ENCODE results near the gene BLOC1S6. TPM values are rescaled to one million over a fixed set of nuclear protein-coding genes. Genes with fewer than 3 reads are reported as not detected.

BLOC1S6 gene
- 10 to 100 TPM; 43.7 to 54.5 TPM for total RNA-seq

GRCh38 chr15:45587095-45587862 is at the start of gene BLOC1S6:
Gene BLOC1S6, plus strand, starts transcription at chr15:45587379. Its CDS starts 65 bp downstream, at chr15:45587444.
- H3K4me3 Mint-ChIP-seq = peak within 1 kb of the TSS; percentile 84
- peaks cover 28% of the 10 kb centered on the region for H3K36me3 Mint-ChIP-seq (ENCODE audit: low read depth)
- H3K9me3 Mint-ChIP-seq = no peaks in the 10 kb centered on the region
- peak; percentile 84 for ATAC-seq (replicated peaks)
- no peaks in the 10 kb centered on the region for H3K27me3 Mint-ChIP-seq
- peaks cover 15% of the 10 kb centered on the region for H3K4me1 Mint-ChIP-seq
- H3K27ac Mint-ChIP-seq = peak within 1 kb of the TSS; percentile 100

GRCh38 chr15:45539680-45540079 is 47.5 kb upstream of the BLOC1S6 start:
- Mint-ChIP-seq H3K4me1 (no peaks in the 10 kb centered on the region), H3K36me3 (ENCODE audit: low read depth) (no peaks in the 10 kb centered on the region), H3K27me3 (no peaks in the 10 kb centered on the region), H3K27ac (no peak overlapping the region), H3K4me3 (no peak overlapping the region), H3K9me3 (no peaks in the 10 kb centered on the region)
- no peak for ATAC-seq (replicated peaks)

GRCh38 chr15:45540531-45540930 is 46.6 kb upstream of the BLOC1S6 start:
- no peak overlapping the region for H3K27ac Mint-ChIP-seq
- H3K4me1 Mint-ChIP-seq = no peaks in the 10 kb centered on the region
- H3K4me3 Mint-ChIP-seq = no peak overlapping the region
- no peaks in the 10 kb centered on the region for H3K36me3 Mint-ChIP-seq (ENCODE audit: low read depth)
- no peaks in the 10 kb centered on the region for H3K9me3 Mint-ChIP-seq
- no peaks in the 10 kb centered on the region for H3K27me3 Mint-ChIP-seq
- ATAC-seq (replicated peaks) = no peak

- Mint-ChIP-seq H3K4me1 (no peaks in the 10 kb centered on the region), H3K27me3 (peaks cover 3% of the 10 kb centered on the region), H3K4me3 (no peak overlapping the region), H3K27ac (no peak overlapping the region), H3K9me3 (no peaks in the 10 kb centered on the region), H3K36me3 (ENCODE audit: low read depth) (no peaks in the 10 kb centered on the region)
- no peak for ATAC-seq (replicated peaks)
Observed at GRCh38 chr15:45543051-45543450, 44.1 kb upstream of the BLOC1S6 start.

GRCh38 chr15:45544266-45545023 is 42.7 kb upstream of the BLOC1S6 start:
- H3K27me3 Mint-ChIP-seq = peaks cover 7% of the 10 kb centered on the region
- no peak overlapping the region for H3K27ac Mint-ChIP-seq
- H3K4me3 Mint-ChIP-seq = no peak overlapping the region
- H3K36me3 Mint-ChIP-seq (ENCODE audit: low read depth) = no peaks in the 10 kb centered on the region
- no peak for ATAC-seq (replicated peaks)
- H3K4me1 Mint-ChIP-seq = no peaks in the 10 kb centered on the region
- H3K9me3 Mint-ChIP-seq = no peaks in the 10 kb centered on the region

GRCh38 chr15:45546789-45547188 is 40.4 kb upstream of the BLOC1S6 start:
- no peaks in the 10 kb centered on the region for H3K36me3 Mint-ChIP-seq (ENCODE audit: low read depth)
- H3K4me1 Mint-ChIP-seq = no peaks in the 10 kb centered on the region
- no peak overlapping the region for H3K4me3 Mint-ChIP-seq
- ATAC-seq (replicated peaks) = no peak
- H3K27me3 Mint-ChIP-seq = peaks cover 7% of the 10 kb centered on the region
- H3K9me3 Mint-ChIP-seq = no peaks in the 10 kb centered on the region
- no peak overlapping the region for H3K27ac Mint-ChIP-seq

- peaks cover 13% of the 10 kb centered on the region for H3K27me3 Mint-ChIP-seq
- H3K4me1 Mint-ChIP-seq = no peaks in the 10 kb centered on the region
Observed at GRCh38 chr15:45548753-45549520, 38.2 kb upstream of the BLOC1S6 start.

GRCh38 chr15:45549541-45550220 is 37.5 kb upstream of the BLOC1S6 start:
- Mint-ChIP-seq H3K27me3 (peaks cover 20% of the 10 kb centered on the region), H3K27ac (no peak overlapping the region), H3K36me3 (ENCODE audit: low read depth) (no peaks in the 10 kb centered on the region), H3K9me3 (no peaks in the 10 kb centered on the region), H3K4me1 (no peaks in the 10 kb centered on the region), H3K4me3 (no peak overlapping the region)
- ATAC-seq (replicated peaks) = no peak

More at GRCh38 chr15:45548753-45549520, 38.2 kb upstream of the BLOC1S6 start:
- Mint-ChIP-seq H3K27ac (no peak overlapping the region), H3K4me3 (no peak overlapping the region), H3K9me3 (no peaks in the 10 kb centered on the region), H3K36me3 (ENCODE audit: low read depth) (no peaks in the 10 kb centered on the region)
- ATAC-seq (replicated peaks) = no peak

- peaks cover 23% of the 10 kb centered on the region for H3K27me3 Mint-ChIP-seq
- H3K27ac Mint-ChIP-seq = no peak overlapping the region
- no peaks in the 10 kb centered on the region for H3K9me3 Mint-ChIP-seq
- H3K36me3 Mint-ChIP-seq (ENCODE audit: low read depth) = no peaks in the 10 kb centered on the region
- no peaks in the 10 kb centered on the region for H3K4me1 Mint-ChIP-seq
- no peak overlapping the region for H3K4me3 Mint-ChIP-seq
- ATAC-seq (replicated peaks) = no peak
Observed at GRCh38 chr15:45550436-45550835, 36.7 kb upstream of the BLOC1S6 start.

- Mint-ChIP-seq H3K27me3 (peaks cover 25% of the 10 kb centered on the region), H3K9me3 (no peaks in the 10 kb centered on the region), H3K4me3 (no peak overlapping the region), H3K27ac (no peak overlapping the region), H3K4me1 (no peaks in the 10 kb centered on the region), H3K36me3 (ENCODE audit: low read depth) (no peaks in the 10 kb centered on the region)
- no peak for ATAC-seq (replicated peaks)
Observed at GRCh38 chr15:45551676-45552075, 35.5 kb upstream of the BLOC1S6 start.

GRCh38 chr15:45555934-45556608 is 31.1 kb upstream of the BLOC1S6 start:
- Mint-ChIP-seq H3K9me3 (no peaks in the 10 kb centered on the region), H3K36me3 (ENCODE audit: low read depth) (no peaks in the 10 kb centered on the region), H3K27me3 (peaks cover 33% of the 10 kb centered on the region), H3K27ac (no peak overlapping the region), H3K4me3 (no peak overlapping the region), H3K4me1 (no peaks in the 10 kb centered on the region)
- no peak for ATAC-seq (replicated peaks)

- Mint-ChIP-seq H3K4me1 (no peaks in the 10 kb centered on the region), H3K27me3 (peaks cover 15% of the 10 kb centered on the region), H3K36me3 (ENCODE audit: low read depth) (no peaks in the 10 kb centered on the region), H3K9me3 (no peaks in the 10 kb centered on the region), H3K27ac (no peak overlapping the region), H3K4me3 (no peak overlapping the region)
- ATAC-seq (replicated peaks) = no peak
Observed at GRCh38 chr15:45572617-45573016, 14.6 kb upstream of the BLOC1S6 start.

GRCh38 chr15:45573961-45574629 is 13.1 kb upstream of the BLOC1S6 start:
- Mint-ChIP-seq H3K36me3 (ENCODE audit: low read depth) (no peaks in the 10 kb centered on the region), H3K27me3 (peaks cover 15% of the 10 kb centered on the region), H3K9me3 (no peaks in the 10 kb centered on the region), H3K4me1 (no peaks in the 10 kb centered on the region), H3K4me3 (no peak overlapping the region), H3K27ac (no peak overlapping the region)
- ATAC-seq (replicated peaks) = no peak
